ENCODE measurements around the gene PITX1.

- TF ChIP-seq YY1 (IDR thresholded peaks at IDR 0.05; ENCODE audit: extremely low read depth, insufficient replicate concordance, low read depth, low read length) (no peak), RAD21 (IDR thresholded peaks at IDR 0.05; ENCODE audit: low read depth) (no peak), CTCF (IDR thresholded peaks at IDR 0.05 in 2 of 3, conservative IDR thresholded peaks at IDR 0.05 in 1 of 3; ENCODE audit: borderline replicate concordance in 1 of 3, insufficient read depth in 1 of 3, low read depth in 2 of 3, low read length in 2 of 3) (no peak), CEBPB (IDR thresholded peaks at IDR 0.05; ENCODE audit: low read depth) (no peak), JUND (IDR thresholded peaks at IDR 0.05) (no peak), EZH2 (IDR thresholded peaks at IDR 0.05) (no peak), POLR2A (IDR thresholded peaks at IDR 0.05; ENCODE audit: borderline replicate concordance, extremely low read depth, insufficient read depth, insufficient read length) (no peak), ATF3 (IDR thresholded peaks at IDR 0.05) (no peak), REST (IDR thresholded peaks at IDR 0.05; ENCODE audit: low read depth) (no peak)
Observed at GRCh38 chr5:135008556-135008955, 25.5 kb downstream of the PITX1 start.
